HepG2 (cell line): ENCODE measurements around the gene PIEZO2. TPM values are rescaled to one million over a fixed set of nuclear protein-coding genes. Genes with fewer than 3 reads are reported as not detected.
"Not testable (repeated sequence)": the region's sequence is repeated elsewhere in the genome, so short reads cannot be mapped to it uniquely, and the experiment has no call there.

Experiments
- ETV5 ChIP-seq: IDR thresholded peaks from 2 replicates; pipeline ENCODE4 v1.6.1; 2018; ENCODE audit warnings: missing biosample characterization, missing genetic modification reagents, inconsistent platforms, borderline replicate concordance
- GABPA ChIP-seq, 2 experiments: IDR thresholded peaks; 2 replicates each; pipeline ENCODE4 v1.6.1; 2011 to 2016; ENCODE audit warnings: low read depth in 2 of 2, low read length in 1 of 2, missing biosample characterization in 1 of 2, missing genetic modification characterization in 1 of 2
- HDAC2 ChIP-seq: sonication (generic); formaldehyde crosslinking; IDR thresholded peaks from 2 replicates; pipeline ENCODE4 v1.4.0; 2020; ENCODE audit warnings: missing genetic modification reagents
- HMG20A ChIP-seq: IDR thresholded peaks from 2 replicates; pipeline ENCODE4 v1.6.1; 2016; ENCODE audit warnings: borderline replicate concordance
- MED1 ChIP-seq: sonication (generic); formaldehyde crosslinking; IDR thresholded peaks from 2 replicates; pipeline ENCODE4 v1.4.0; 2020; ENCODE audit warnings: missing genetic modification reagents
- NR2F6 ChIP-seq, 2 experiments: IDR thresholded peaks; 2 replicates each; pipeline ENCODE4 v1.6.1; 2016; ENCODE audit warnings: antibody characterized with exemption in 1 of 2, mild to moderate bottlenecking in 1 of 2
- SAP130 ChIP-seq: IDR thresholded peaks from 2 replicates; pipeline ENCODE4 v1.6.1; 2016; ENCODE audit warnings: low read depth
- SKI ChIP-seq: fragments of 450-650 bp; IDR thresholded peaks from one replicate; pipeline ENCODE4 v1.6.1; 2018; ENCODE audit warnings: mild to moderate bottlenecking; ENCODE audit not compliant: partially characterized antibody
- ZMYM4 ChIP-seq: sonication (generic); formaldehyde crosslinking; IDR thresholded peaks from 2 replicates; pipeline ENCODE4 v1.8.1; 2023; ENCODE audit warnings: mild to moderate bottlenecking, missing genetic modification reagents
- ZNF644 ChIP-seq: IDR thresholded peaks from 2 replicates; pipeline ENCODE4 v1.6.1; 2016; ENCODE audit warnings: low read depth
- ZSCAN9 ChIP-seq: IDR thresholded peaks from 2 replicates; pipeline ENCODE4 v1.6.1; 2016; ENCODE audit warnings: borderline replicate concordance
- polyA plus RNA-seq, 8 experiments: library from polyadenylated mRNA; depleted of rRNA in 3 of 8; stranded (reverse) in 7 of 8; unstranded in 1 of 8; fragments of >200 nt; fragmentation: Illumina TruSeq in 4 of 8; extraction: Trizol in 4 of 8; gene quantifications; 2 replicates each; pipeline versions ENCODE4 v1.2.1 to v1.2.3, GENCODE V29; 2011 to 2016; ENCODE audit warnings: low read depth in 4 of 8, missing spikeins in 1 of 8, mixed read lengths in 1 of 8; ENCODE audit not compliant: insufficient read depth in 1 of 8
- total RNA-seq, 5 experiments: library from RNA; depleted of rRNA; stranded (reverse); fragments of >200 nt; fragmentation: Illumina TruSeq; extraction: Trizol; gene quantifications; 2 replicates each; pipeline ENCODE4 v1.2.3, GENCODE V29; 2016; ENCODE audit warnings: low read depth in 1 of 5
- TF ChIP-seq, protein P1 (sequence below): IDR thresholded peaks from 2 replicates; pipeline ENCODE4 v1.6.1; 2012; ENCODE audit warnings: inconsistent platforms
- TF ChIP-seq, protein P2 (sequence below): sonication (generic); formaldehyde crosslinking; conservative IDR thresholded peaks from 2 replicates; pipeline ENCODE4 v1.4.0; 2020; ENCODE audit warnings: mild to moderate bottlenecking, missing genetic modification reagents, moderate library complexity
- TF ChIP-seq, protein P3 (sequence below): IDR thresholded peaks from 2 replicates; pipeline ENCODE4 v1.4.0; 2020; ENCODE audit warnings: mild to moderate bottlenecking, missing genetic modification reagents
- TF ChIP-seq, protein P4 (sequence below): sonication (generic); formaldehyde crosslinking; IDR thresholded peaks from 2 replicates; pipeline ENCODE4 v1.4.0; 2020; ENCODE audit warnings: missing genetic modification reagents
- TF ChIP-seq, protein P5 (sequence below): sonication (generic); IDR thresholded peaks from 2 replicates; pipeline ENCODE4 v1.6.1; 2016; ENCODE audit warnings: low read depth, borderline replicate concordance

The PIEZO2 gene
- total and polyA plus RNA-seq, 2 of the 13 experiments (the other 11 are each of a cell fraction or from before 2014, with no cell fraction given), result 15.2 to 27.2 TPM

DNA sequence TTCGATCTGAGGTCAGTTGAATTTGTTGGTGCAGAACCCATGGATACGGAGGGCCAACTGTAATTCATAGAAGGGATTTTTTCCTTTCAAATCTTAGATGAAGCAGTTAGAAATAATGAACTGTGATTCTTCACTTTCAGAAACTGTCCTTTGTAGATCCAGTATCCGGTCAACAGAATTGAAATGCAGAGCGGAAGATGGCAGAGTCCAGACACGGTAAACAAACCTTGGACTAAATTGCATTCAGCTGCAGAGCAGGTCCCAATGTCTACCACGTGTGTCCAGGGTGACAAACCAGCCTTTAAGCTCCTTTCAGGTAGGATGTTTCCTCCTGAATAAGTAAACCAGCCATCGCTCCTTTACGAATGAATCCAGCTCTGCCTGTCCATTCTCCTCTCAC is 234.8 kb downstream of the PIEZO2 start (continued):
- TF ChIP-seq, protein P1, sequence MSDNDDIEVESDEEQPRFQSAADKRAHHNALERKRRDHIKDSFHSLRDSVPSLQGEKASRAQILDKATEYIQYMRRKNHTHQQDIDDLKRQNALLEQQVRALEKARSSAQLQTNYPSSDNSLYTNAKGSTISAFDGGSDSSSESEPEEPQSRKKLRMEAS, result 0 out of 2 replicates have a peak, but pooled peaks have one; percentile 34
- TF ChIP-seq GABPA (IDR thresholded peaks at IDR 0.05; ENCODE audit: low read depth, low read length); NR2F6 (IDR thresholded peaks at IDR 0.05): not testable (repeated sequence)
- TF ChIP-seq GABPA (CRISPR knock-in tag; IDR thresholded peaks at IDR 0.05; ENCODE audit: low read depth), result peak; percentile 45
- TF ChIP-seq, protein P2, sequence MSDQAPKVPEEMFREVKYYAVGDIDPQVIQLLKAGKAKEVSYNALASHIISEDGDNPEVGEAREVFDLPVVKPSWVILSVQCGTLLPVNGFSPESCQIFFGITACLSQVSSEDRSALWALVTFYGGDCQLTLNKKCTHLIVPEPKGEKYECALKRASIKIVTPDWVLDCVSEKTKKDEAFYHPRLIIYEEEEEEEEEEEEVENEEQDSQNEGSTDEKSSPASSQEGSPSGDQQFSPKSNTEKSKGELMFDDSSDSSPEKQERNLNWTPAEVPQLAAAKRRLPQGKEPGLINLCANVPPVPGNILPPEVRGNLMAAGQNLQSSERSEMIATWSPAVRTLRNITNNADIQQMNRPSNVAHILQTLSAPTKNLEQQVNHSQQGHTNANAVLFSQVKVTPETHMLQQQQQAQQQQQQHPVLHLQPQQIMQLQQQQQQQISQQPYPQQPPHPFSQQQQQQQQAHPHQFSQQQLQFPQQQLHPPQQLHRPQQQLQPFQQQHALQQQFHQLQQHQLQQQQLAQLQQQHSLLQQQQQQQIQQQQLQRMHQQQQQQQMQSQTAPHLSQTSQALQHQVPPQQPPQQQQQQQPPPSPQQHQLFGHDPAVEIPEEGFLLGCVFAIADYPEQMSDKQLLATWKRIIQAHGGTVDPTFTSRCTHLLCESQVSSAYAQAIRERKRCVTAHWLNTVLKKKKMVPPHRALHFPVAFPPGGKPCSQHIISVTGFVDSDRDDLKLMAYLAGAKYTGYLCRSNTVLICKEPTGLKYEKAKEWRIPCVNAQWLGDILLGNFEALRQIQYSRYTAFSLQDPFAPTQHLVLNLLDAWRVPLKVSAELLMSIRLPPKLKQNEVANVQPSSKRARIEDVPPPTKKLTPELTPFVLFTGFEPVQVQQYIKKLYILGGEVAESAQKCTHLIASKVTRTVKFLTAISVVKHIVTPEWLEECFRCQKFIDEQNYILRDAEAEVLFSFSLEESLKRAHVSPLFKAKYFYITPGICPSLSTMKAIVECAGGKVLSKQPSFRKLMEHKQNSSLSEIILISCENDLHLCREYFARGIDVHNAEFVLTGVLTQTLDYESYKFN, result peak; percentile 86
- peak; percentile 92 for TF ChIP-seq MED1 (CRISPR knock-in tag)
- TF ChIP-seq, protein P3, sequence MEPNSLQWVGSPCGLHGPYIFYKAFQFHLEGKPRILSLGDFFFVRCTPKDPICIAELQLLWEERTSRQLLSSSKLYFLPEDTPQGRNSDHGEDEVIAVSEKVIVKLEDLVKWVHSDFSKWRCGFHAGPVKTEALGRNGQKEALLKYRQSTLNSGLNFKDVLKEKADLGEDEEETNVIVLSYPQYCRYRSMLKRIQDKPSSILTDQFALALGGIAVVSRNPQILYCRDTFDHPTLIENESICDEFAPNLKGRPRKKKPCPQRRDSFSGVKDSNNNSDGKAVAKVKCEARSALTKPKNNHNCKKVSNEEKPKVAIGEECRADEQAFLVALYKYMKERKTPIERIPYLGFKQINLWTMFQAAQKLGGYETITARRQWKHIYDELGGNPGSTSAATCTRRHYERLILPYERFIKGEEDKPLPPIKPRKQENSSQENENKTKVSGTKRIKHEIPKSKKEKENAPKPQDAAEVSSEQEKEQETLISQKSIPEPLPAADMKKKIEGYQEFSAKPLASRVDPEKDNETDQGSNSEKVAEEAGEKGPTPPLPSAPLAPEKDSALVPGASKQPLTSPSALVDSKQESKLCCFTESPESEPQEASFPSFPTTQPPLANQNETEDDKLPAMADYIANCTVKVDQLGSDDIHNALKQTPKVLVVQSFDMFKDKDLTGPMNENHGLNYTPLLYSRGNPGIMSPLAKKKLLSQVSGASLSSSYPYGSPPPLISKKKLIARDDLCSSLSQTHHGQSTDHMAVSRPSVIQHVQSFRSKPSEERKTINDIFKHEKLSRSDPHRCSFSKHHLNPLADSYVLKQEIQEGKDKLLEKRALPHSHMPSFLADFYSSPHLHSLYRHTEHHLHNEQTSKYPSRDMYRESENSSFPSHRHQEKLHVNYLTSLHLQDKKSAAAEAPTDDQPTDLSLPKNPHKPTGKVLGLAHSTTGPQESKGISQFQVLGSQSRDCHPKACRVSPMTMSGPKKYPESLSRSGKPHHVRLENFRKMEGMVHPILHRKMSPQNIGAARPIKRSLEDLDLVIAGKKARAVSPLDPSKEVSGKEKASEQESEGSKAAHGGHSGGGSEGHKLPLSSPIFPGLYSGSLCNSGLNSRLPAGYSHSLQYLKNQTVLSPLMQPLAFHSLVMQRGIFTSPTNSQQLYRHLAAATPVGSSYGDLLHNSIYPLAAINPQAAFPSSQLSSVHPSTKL (CRISPR knock-in tag), result peak; percentile 69
- TF ChIP-seq ETV5 (CRISPR knock-in tag), result peak; percentile 92; the same call in 1 of the 2 replicates
- peak; percentile 42; the same call in 1 of the 2 replicates for TF ChIP-seq ZNF644 (CRISPR knock-in tag)
- TF ChIP-seq NR2F6 (CRISPR knock-in tag; IDR thresholded peaks at IDR 0.05), result peak; percentile 42
- peak; percentile 51; the same call in 1 of the 2 replicates for TF ChIP-seq HDAC2 (CRISPR knock-in tag)
- peak; percentile 70 for TF ChIP-seq SAP130 (CRISPR knock-in tag)
- TF ChIP-seq, protein P4, sequence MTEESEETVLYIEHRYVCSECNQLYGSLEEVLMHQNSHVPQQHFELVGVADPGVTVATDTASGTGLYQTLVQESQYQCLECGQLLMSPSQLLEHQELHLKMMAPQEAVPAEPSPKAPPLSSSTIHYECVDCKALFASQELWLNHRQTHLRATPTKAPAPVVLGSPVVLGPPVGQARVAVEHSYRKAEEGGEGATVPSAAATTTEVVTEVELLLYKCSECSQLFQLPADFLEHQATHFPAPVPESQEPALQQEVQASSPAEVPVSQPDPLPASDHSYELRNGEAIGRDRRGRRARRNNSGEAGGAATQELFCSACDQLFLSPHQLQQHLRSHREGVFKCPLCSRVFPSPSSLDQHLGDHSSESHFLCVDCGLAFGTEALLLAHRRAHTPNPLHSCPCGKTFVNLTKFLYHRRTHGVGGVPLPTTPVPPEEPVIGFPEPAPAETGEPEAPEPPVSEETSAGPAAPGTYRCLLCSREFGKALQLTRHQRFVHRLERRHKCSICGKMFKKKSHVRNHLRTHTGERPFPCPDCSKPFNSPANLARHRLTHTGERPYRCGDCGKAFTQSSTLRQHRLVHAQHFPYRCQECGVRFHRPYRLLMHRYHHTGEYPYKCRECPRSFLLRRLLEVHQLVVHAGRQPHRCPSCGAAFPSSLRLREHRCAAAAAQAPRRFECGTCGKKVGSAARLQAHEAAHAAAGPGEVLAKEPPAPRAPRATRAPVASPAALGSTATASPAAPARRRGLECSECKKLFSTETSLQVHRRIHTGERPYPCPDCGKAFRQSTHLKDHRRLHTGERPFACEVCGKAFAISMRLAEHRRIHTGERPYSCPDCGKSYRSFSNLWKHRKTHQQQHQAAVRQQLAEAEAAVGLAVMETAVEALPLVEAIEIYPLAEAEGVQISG (CRISPR knock-in tag), result peak; percentile 22; the same call in 1 of the 2 replicates
- peak; percentile 35; the same call in 1 of the 2 replicates for TF ChIP-seq ZMYM4
- TF ChIP-seq, protein P5, sequence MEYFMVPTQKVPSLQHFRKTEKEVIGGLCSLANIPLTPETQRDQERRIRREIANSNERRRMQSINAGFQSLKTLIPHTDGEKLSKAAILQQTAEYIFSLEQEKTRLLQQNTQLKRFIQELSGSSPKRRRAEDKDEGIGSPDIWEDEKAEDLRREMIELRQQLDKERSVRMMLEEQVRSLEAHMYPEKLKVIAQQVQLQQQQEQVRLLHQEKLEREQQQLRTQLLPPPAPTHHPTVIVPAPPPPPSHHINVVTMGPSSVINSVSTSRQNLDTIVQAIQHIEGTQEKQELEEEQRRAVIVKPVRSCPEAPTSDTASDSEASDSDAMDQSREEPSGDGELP, result peak; percentile 45; the same call in 1 of the 2 replicates
- peak; percentile 38 for TF ChIP-seq SKI
- TF ChIP-seq HMG20A (CRISPR knock-in tag), result peak; percentile 49; the same call in 1 of the 2 replicates
- TF ChIP-seq ZSCAN9 (CRISPR knock-in tag), result peak; percentile 57; the same call in 1 of the 2 replicates
